ENCODE data around the gene ANKH. TPM values are rescaled to one million over a fixed set of nuclear protein-coding genes. Genes with fewer than 3 reads are reported as not detected.

ANKH gene
- polyA plus RNA-seq, 1 donor from 2014 or later, result 9.9 TPM

GRCh38 chr5:14660833-14661232, 210.7 kb downstream of the ANKH start:
- no peaks in the 10 kb centered on the region for H3F3A ChIP-seq (ENCODE audit: insufficient read depth, low read length, poor library complexity, severe bottlenecking)
- no peaks in the 10 kb centered on the region for H3K9me3 ChIP-seq (ENCODE audit: low read length)
- TF ChIP-seq EP300 (conservative IDR thresholded peaks at IDR 0.05; ENCODE audit: poor library complexity, severe bottlenecking) (no peak), EZH2 (IDR thresholded peaks at IDR 0.05; ENCODE audit: borderline replicate concordance, insufficient read depth, low read length, poor library complexity, severe bottlenecking) (no peak), POLR2AphosphoS5 (IDR thresholded peaks at IDR 0.05) (no peak), RAD21 (conservative IDR thresholded peaks at IDR 0.05) (no peak)
- TF ChIP-seq, protein P1, sequence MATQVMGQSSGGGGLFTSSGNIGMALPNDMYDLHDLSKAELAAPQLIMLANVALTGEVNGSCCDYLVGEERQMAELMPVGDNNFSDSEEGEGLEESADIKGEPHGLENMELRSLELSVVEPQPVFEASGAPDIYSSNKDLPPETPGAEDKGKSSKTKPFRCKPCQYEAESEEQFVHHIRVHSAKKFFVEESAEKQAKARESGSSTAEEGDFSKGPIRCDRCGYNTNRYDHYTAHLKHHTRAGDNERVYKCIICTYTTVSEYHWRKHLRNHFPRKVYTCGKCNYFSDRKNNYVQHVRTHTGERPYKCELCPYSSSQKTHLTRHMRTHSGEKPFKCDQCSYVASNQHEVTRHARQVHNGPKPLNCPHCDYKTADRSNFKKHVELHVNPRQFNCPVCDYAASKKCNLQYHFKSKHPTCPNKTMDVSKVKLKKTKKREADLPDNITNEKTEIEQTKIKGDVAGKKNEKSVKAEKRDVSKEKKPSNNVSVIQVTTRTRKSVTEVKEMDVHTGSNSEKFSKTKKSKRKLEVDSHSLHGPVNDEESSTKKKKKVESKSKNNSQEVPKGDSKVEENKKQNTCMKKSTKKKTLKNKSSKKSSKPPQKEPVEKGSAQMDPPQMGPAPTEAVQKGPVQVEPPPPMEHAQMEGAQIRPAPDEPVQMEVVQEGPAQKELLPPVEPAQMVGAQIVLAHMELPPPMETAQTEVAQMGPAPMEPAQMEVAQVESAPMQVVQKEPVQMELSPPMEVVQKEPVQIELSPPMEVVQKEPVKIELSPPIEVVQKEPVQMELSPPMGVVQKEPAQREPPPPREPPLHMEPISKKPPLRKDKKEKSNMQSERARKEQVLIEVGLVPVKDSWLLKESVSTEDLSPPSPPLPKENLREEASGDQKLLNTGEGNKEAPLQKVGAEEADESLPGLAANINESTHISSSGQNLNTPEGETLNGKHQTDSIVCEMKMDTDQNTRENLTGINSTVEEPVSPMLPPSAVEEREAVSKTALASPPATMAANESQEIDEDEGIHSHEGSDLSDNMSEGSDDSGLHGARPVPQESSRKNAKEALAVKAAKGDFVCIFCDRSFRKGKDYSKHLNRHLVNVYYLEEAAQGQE (IDR thresholded peaks at IDR 0.05; ENCODE audit: borderline replicate concordance), result no peak
- no peaks in the 10 kb centered on the region for H4K20me1 ChIP-seq (ENCODE audit: insufficient read depth)
- H3K79me2 ChIP-seq (replicated peaks; ENCODE audit: insufficient read depth, low read length), result peaks cover 8% of the 10 kb centered on the region
- no peak overlapping the region for H3K4me3 ChIP-seq (ENCODE audit: low read length)
- no peaks in the 10 kb centered on the region for H3K9me2 ChIP-seq (ENCODE audit: insufficient read depth, low read length)
- H3K9ac ChIP-seq (ENCODE audit: low read length), result no peak overlapping the region
- no peaks in the 10 kb centered on the region for H3K27me3 ChIP-seq (ENCODE audit: insufficient read depth, low read depth, low read length)
- H3K27ac ChIP-seq (ENCODE audit: low read length), result no peak overlapping the region
- H2AFZ ChIP-seq (ENCODE audit: low read depth, low read length), result no peak overlapping the region
- H3K36me3 ChIP-seq (ENCODE audit: insufficient read depth, low read length), result no peaks in the 10 kb centered on the region
- no peak overlapping the region for H3K4me2 ChIP-seq (ENCODE audit: low read length)

- Histone ChIP-seq H3K79me2 (replicated peaks; ENCODE audit: insufficient read depth, low read length) (no peaks in the 10 kb centered on the region), H3F3A (ENCODE audit: insufficient read depth, low read length, poor library complexity, severe bottlenecking) (no peaks in the 10 kb centered on the region)
Measured at GRCh38 chr5:14659821-14660607, 211.6 kb downstream of the ANKH start.

More at GRCh38 chr5:14659821-14660607, 211.6 kb downstream of the ANKH start:
- Histone ChIP-seq H3K9me2 (ENCODE audit: insufficient read depth, low read length) (no peaks in the 10 kb centered on the region), H4K20me1 (ENCODE audit: insufficient read depth) (no peaks in the 10 kb centered on the region), H3K4me2 (ENCODE audit: low read length) (no peak overlapping the region), H3K36me3 (ENCODE audit: insufficient read depth, low read length) (no peaks in the 10 kb centered on the region), H3K4me3 (ENCODE audit: low read length) (no peak overlapping the region), H3K27me3 (ENCODE audit: insufficient read depth, low read depth, low read length) (no peaks in the 10 kb centered on the region), H3K9me3 (ENCODE audit: low read length) (no peaks in the 10 kb centered on the region), H2AFZ (ENCODE audit: low read depth, low read length) (no peak overlapping the region), H3K9ac (ENCODE audit: low read length) (no peak overlapping the region), H3K27ac (ENCODE audit: low read length) (no peak overlapping the region)
- no peak for TF ChIP-seq MXI1 (conservative IDR thresholded peaks at IDR 0.05; ENCODE audit: poor library complexity, severe bottlenecking)
- TF ChIP-seq TAF1 (IDR thresholded peaks at IDR 0.05; ENCODE audit: low read depth), result no peak
- TF ChIP-seq, protein P1 (IDR thresholded peaks at IDR 0.05; ENCODE audit: borderline replicate concordance), result no peak
- no peak for TF ChIP-seq EZH2 (IDR thresholded peaks at IDR 0.05; ENCODE audit: borderline replicate concordance, insufficient read depth, low read length, poor library complexity, severe bottlenecking)
- no peak for TF ChIP-seq CTCF (IDR thresholded peaks at IDR 0.05; ENCODE audit: poor library complexity, severe bottlenecking)
- TF ChIP-seq RAD21 (conservative IDR thresholded peaks at IDR 0.05), result no peak
- TF ChIP-seq EP300 (conservative IDR thresholded peaks at IDR 0.05; ENCODE audit: poor library complexity, severe bottlenecking), result no peak
- TF ChIP-seq SMC3 (conservative IDR thresholded peaks at IDR 0.05; ENCODE audit: poor library complexity), result no peak
- no peak for TF ChIP-seq POLR2AphosphoS5 (IDR thresholded peaks at IDR 0.05)

Measured in neural cell (in vitro differentiated cells).